ENCODE results near the gene NKX2-1. TPM values are rescaled to one million over a fixed set of nuclear protein-coding genes. Genes with fewer than 3 reads are reported as not detected.

The NKX2-1 gene
- total and polyA plus RNA-seq, 12 donors: 0.11 to 0.87 (median 0.15) TPM; not detected in 9

DNA sequence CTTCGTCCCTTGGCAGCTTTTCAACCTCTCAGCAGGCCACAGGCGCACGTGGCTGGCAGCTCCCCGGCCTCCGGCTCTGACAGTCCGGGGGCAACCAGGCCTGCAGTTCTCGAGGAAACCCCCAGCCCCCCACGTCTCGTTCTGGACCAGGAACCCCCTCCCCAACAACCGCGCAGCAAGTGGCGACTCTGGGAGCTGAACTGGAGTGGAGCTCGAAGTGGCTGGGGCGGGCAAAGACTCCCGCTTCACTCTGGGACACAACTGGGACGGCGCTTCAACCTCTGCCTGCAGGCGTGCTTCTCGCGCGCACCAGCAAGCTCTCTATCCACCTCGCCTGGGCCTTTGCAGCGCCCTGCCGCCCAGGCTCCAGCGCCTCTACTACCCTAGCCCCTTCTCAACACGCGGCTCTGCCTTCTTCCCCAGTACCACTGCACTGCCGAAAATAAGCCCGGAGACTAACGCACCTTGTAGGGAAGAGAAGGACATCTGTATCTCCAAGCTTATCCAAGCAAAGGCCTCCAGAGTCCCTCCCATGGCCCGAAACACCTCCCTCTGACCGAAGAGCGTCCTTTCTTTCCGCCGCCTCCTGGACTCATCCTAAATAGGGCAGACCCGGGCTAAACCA is 2.4 kb upstream of the NKX2-1 start:
- H3K27ac ChIP-seq: no peak overlapping the region
- no peaks in the 10 kb centered on the region for H3K36me3 ChIP-seq (replicated peaks in 1 of 2)
- 13 to 17% (median 15%) methylated on average over 28 to 36 of the region's 36 CpGs for WGBS, 4 donors
- H3K4me3 ChIP-seq: no peak overlapping the region
- TF ChIP-seq, protein P1, sequence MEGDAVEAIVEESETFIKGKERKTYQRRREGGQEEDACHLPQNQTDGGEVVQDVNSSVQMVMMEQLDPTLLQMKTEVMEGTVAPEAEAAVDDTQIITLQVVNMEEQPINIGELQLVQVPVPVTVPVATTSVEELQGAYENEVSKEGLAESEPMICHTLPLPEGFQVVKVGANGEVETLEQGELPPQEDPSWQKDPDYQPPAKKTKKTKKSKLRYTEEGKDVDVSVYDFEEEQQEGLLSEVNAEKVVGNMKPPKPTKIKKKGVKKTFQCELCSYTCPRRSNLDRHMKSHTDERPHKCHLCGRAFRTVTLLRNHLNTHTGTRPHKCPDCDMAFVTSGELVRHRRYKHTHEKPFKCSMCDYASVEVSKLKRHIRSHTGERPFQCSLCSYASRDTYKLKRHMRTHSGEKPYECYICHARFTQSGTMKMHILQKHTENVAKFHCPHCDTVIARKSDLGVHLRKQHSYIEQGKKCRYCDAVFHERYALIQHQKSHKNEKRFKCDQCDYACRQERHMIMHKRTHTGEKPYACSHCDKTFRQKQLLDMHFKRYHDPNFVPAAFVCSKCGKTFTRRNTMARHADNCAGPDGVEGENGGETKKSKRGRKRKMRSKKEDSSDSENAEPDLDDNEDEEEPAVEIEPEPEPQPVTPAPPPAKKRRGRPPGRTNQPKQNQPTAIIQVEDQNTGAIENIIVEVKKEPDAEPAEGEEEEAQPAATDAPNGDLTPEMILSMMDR (IDR thresholded peaks at IDR 0.05): no peak
- TF ChIP-seq POLR2A (IDR thresholded peaks at IDR 0.05): no peak
- no peaks in the 10 kb centered on the region for H3K9me3 ChIP-seq (replicated peaks in 1 of 3)
- H3K4me1 ChIP-seq (replicated peaks in 1 of 2): peaks cover 10 to 19% of the 10 kb centered on the region in 2 donors
- peaks cover 94% of the 10 kb centered on the region for H3K27me3 ChIP-seq
- no peak for DNase-seq
- intact Hi-C loops (cut with DNase I): no loop called here

DNA sequence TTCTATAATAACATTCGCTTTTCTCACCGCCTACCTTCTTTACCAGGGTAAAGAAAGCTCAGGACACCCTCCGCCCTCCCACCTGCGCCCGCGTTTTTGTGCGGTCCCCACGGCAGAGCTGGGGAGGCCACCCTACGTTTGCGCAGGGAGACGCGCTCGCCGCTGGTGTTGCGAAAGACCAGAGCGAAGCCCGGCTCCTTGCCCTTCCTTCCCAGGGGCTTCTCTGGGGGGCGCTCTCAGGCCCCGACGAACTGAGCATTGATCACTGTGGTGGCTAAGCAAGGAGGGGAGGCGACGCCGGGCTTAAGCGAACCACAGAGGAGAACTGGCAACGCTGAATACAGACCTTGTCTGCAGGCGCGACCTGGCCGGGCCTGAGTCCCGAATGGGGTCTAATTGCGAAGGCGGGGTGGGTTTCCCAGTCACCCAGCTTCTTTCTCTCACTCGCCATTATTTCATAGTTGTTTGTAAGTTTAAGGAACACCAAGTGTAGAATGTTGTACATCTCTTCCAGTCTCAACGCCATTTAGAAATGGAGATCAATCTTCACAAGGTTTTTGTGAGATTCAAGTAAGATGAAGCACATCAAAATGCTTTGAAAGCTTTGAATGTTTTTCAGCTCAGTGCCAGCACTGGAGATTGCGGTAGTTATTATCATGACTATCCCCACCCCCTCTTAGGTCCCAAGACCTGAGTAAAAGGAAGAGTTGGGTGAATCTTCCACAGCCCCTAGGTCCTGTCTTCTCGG is 1.7 kb upstream of the NKX2-1 start:
- H3K4me1 ChIP-seq (replicated peaks in 1 of 2): peaks cover 10 to 19% of the 10 kb centered on the region in 2 donors
- no peaks in the 10 kb centered on the region for H3K36me3 ChIP-seq (replicated peaks in 1 of 2)
- no peak overlapping the region for H3K27ac ChIP-seq
- 12 to 22% (median 14%) methylated on average over 20 to 35 of the region's 35 CpGs for WGBS, 4 donors
- DNase-seq: no peak
- no peak for TF ChIP-seq POLR2A (IDR thresholded peaks at IDR 0.05)
- TF ChIP-seq, protein P1 (IDR thresholded peaks at IDR 0.05): no peak
- peaks cover 94% of the 10 kb centered on the region for H3K27me3 ChIP-seq
- intact Hi-C loops (cut with DNase I): no loop called here
- H3K9me3 ChIP-seq (replicated peaks in 1 of 3): no peaks in the 10 kb centered on the region
- H3K4me3 ChIP-seq: peak overlapping the region in 1 of 4 donors; percentile 31

DNA sequence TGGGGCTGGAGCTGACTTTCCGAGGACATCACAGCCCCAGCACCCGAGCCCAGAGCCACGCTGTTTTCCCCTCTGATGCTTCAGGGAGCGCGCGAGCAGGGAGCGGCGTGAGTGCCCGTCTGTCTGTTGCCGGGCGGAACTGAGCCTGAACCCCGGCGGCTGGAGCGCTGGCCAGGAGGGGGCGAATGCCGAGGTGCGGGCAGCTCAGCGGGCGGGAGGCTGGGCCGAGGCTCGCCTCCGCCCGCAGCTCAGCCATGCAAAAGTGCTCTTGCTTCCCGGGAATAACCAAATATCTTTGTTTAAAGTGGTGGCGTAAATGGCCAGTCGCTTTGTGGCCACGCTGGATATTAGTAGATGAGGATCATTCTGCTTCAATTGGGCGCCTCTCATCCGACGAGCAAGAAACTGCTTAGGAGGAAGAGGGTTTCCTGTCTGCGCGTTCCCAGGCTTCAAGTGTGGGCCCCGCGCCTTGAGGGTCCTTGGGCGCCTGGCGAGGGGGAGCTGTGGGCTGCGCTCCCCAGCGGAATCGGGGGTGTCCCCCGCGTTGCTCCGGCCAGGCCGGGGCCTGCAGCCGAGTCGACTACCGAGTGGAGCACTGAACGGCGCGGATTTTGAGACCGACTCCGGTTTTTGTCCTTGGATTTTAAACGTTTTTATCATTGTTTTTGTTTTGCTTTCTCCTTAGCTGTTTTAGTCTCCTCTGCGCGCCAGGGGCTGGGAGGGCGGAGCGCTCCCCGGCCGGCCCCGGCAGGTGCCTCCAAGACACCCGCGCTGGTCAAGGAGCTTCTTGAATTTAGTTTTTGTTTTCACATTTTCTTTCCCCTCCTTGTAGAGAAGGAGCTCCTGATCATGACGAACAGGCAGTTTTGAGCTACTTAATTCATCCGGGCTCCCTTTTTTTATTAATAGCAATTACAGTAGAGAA is 831 bp upstream of the NKX2-1 start:
- Histone ChIP-seq H3K27me3 (peaks cover 94% of the 10 kb centered on the region), H3K27ac (no peak overlapping the region), H3K36me3 (replicated peaks in 1 of 2) (no peaks in the 10 kb centered on the region), H3K4me3 (peak overlapping the region in 1 of 4 donors; percentile 31), H3K9me3 (replicated peaks in 1 of 3) (no peaks in the 10 kb centered on the region), H3K4me1 (replicated peaks in 1 of 2) (peaks cover 10 to 19% of the 10 kb centered on the region in 2 donors)
- TF ChIP-seq, protein P1 (IDR thresholded peaks at IDR 0.05): peak in 1 of 6 experiments; percentile 7
- TF ChIP-seq POLR2A (IDR thresholded peaks at IDR 0.05): no peak
- WGBS, 4 donors: 1 to 3% (median 1%) methylated on average over 33 to 63 of the region's 63 CpGs
- intact Hi-C loops (cut with DNase I): no loop called here
- peak in 1 of 7 donors; percentile 26 for DNase-seq

All from adrenal gland (tissue), 12 donors.